GM10847 (cell line): ENCODE data around the gene ARHGEF7.

Source experiments
- POLR2A ChIP-seq: IDR thresholded peaks from 2 replicates; pipeline ENCODE4 v1.6.1; 2011; ENCODE audit not compliant: insufficient read length; ENCODE audit errors: extremely low read depth

The ARHGEF7 gene

DNA sequence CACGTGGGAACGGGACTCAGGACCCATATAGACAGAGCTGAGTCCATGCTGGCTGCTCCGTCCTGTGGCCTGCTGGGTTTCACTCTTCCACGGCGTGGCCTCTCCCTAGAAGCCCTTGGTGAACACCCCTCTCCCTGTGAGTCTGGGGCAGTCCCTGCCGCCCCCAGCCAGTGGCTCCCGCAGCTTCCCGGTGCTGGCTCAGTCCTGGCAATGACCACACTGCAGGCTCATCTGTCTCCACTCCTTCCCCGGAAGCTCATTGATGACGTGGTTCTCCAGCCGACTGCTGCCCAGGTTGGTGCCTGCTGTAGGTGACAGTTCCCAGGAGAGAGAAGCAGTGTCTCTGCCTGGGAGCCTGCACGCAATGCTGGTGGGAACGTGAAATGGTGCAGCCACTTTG lies 203.3 kb downstream of the ARHGEF7 start:
- TF ChIP-seq POLR2A = no peak

DNA sequence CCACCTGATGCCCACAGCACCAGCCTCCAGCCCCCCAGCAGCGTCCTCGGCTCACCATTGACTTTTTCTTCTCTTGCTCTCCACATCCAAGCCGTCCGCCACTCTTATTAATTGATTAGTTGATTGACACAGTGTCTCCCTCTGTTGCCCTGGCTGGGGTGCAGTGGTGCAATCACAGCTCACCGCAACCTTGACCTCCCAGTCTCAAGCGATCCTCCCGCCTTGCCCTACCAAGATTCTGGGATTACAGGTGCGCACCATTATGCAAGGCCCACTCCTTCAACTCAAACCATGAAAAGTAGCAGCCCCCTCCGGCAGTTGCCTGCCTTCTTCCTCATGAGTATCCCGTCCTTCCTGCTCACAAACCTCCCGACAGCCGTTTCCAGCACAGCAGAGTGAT lies 204.4 kb downstream of the ARHGEF7 start:
- TF ChIP-seq POLR2A = no peak

DNA sequence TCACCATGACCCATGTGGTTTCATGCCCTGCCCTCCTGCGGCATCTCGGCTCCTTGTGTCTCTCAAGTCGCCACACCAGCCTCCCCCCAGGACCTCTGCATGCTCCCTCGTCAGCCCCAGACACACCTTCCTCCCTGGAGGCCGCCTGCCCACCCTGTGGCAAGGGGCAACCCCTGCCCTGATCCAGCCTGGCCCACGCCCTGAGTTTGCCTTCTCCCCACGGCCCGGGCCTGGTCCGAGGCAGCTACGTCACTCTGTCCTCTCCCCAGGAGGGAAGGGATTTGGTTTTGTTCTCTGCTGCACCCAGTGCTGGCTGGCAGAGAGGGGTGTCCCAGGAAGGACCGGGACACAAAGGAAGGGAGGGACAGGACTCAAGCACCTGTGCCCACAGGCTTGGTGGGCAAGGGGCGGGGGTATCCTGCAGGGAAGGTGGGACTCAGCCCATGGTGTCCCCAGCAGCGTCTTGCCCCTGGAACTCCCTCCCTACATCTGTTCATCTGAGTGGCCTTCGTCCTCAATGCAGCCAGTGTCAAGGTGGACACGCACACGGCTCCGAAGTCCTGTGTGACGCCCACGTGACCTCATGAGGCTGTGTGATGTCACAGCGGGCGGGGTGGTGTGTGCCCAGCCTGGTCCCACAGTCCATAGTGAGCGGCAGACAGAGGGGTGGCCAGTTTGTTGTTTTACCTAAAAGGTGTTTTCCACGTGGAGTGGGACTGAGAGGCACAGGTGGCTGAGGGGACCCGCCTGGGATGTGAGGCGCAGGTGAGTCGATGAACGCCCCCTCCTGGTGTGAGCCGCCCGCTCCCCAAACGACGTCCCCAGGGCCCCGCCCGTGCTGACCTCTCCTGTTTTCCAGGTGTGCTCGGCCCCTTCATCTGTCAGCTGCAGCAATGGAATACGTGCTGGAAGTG lies 205.1 kb downstream of the ARHGEF7 start, which contains the start of gene TEX29:
Gene TEX29, plus strand, starts transcription at position 645 of the 914 bp plus-strand sequence. Its CDS starts 249 bp downstream, at position 894.
- TF ChIP-seq POLR2A = no peak

DNA sequence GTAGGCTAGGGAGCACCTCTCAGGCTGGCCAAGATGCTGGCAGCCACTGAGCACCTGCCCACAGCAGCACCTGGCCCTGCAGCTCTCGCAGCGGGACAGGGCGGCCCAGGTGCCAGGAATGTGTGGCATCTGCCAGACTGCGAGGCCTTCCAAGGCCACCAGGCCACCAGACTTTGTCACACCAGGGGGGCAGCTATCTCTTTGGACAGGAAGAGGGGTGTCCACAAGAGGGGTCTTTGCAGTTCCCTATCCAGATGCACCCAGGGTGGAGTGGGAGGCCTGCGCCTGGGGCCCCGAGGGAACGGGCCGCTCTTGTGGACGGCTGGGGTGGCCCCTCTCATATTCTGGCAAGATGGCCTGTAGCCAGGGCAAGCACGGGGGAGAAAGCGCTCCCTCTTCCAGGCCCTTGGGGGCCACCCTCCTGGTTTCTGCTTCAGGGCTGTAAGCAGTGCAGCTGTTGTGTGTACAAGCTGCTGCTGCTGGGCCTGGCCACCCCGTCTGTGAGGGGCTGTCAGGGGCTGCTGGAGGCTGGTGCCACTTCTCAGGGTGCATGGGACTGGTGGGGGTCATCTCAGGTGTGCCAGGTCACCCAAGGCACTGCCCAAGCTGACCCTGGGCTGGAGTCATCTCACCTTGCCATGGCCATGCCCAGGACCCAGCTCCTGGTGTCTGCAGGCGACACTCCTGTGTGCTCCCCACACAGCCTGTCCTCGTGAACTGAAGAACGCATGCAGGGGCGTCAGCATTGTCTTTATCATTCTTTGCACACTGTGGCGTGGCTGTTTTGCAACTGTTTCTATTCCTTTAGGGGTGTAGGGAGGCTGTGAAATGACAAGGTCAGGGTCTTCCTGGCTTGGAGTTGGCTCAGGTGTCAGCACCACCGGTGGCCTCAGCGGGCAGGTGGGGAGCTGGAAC lies 207.1 kb downstream of the ARHGEF7 start:
- TF ChIP-seq POLR2A = no peak

DNA sequence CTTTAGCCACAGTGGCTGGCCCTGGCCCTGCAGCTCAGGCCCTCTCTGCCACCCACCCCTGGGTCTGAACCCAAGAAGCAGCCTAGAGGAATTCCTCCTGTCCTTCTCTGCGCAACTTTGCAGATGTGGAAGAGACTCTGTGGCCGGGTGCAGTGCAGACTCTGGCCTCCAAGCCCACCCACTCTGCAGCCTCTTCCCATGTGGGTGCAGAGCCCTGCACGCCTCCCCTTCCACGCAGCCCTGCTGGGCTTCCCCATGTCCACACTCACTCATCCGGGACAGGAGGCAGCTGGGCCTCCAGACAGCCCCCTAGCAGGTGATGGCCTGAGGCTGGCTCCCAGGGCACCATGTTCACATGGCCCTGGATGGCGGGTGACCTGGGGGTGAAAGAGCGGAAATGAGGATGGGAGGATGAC lies 207.8 kb downstream of the ARHGEF7 start:
- TF ChIP-seq POLR2A = no peak

DNA sequence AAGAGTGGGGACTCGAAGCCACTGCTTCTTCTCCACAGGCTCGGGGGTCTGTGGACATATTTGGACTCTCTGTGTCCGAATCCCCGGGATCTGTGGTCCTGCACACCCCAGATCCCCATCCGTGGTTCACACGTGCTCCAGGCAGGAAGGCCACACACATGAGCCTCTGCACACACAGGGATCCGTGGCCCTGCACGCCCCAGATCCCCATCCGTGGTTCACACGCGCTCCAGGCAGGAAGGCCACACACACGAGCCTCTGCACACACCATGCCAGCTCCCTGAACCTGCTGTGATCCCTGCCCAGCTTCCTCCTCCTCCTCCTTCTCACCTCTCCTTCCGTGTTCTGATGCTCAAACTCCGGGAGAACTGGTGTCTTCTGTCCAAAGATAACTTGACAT lies 208.4 kb downstream of the ARHGEF7 start:
- TF ChIP-seq POLR2A = no peak

DNA sequence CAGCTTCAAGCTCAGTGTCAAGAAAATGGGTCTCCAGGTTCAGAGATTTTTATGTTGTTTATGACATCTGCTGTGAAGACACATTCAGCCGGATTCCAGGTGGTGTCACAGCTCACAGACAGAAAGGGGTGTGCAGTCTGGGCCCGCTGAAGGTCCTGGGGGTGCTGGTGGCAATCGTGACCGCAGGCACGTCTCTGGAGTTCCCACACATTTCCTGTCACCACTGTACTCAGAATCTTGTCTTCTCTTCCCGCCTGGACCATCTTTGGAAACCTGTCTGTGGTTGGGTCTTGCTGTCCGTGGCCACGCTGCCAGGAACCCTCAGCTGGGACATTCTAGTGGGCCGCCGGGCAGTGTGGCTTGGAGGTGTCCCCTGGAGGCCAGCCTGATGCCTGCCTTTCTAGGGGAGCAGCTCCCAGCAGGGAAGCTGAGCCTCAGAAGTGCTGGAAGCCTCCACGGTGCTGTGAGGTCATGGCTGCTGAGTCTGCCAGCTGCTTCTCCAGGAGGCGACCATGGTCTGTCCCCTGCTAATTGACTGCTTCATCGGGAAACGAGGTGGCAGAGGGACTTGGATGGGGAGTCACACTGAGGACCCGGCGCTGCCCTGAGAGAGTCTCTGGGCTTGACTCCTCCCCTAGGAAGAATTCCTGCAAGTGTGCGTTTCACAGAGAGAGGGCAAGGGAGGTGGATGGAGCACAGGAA lies 209.0 kb downstream of the ARHGEF7 start:
- TF ChIP-seq POLR2A = no peak

DNA sequence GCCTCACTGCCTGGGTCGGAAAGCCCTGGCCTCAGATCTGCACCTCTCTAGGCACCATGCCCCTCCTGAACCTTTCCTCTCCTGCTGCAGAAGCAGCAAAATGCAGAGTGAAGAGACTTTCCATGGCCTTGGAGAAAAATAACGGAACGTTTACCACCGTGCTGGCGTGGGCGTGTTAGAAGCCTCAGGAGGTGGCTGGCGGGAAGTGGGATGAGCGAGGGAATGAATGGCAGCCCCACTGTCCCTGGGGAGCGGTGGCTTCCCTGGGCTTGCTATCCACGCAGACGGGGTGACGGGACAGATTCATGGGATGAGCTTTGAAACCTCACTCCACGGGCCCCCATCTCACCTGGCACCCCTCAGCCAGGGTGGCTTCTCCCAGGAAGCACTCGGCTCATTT lies 209.6 kb downstream of the ARHGEF7 start:
- TF ChIP-seq POLR2A = no peak

DNA sequence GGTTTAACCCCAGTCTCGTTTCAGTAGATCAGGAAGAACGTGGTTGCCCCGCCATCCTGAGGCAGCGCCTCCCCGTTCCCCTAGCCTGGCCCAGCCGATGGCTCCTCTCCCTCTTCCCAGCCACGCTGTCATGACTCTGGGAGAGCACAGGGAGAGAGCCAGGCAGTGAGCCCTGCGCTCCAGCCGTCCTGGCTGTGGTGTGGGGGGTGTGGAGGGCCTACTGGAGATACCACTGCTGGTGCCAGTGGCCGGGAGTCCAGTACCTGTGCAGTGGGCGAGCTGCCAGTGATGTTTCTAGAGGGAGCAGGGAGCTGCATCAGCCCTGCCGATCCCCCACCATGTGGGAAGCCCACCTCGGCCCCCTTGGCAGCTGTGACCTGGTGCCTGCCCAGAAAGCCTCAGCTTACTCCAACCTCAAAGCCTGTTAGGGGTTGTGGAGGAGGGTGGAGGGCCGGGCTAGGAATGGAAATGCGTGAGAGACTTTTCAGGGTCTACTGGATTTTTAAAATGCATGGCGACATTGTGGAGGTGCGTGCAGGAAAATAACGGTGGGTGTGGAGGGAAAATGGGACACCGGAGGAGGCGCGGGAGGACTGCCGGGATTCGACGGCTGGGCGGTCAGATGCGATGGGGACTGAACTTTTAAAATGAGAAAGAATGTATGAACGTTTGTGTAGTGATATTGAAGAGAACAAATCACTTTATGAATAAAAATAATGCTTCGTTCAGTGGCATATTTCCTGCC lies 210.2 kb downstream of the ARHGEF7 start:
- no peak for TF ChIP-seq POLR2A

DNA sequence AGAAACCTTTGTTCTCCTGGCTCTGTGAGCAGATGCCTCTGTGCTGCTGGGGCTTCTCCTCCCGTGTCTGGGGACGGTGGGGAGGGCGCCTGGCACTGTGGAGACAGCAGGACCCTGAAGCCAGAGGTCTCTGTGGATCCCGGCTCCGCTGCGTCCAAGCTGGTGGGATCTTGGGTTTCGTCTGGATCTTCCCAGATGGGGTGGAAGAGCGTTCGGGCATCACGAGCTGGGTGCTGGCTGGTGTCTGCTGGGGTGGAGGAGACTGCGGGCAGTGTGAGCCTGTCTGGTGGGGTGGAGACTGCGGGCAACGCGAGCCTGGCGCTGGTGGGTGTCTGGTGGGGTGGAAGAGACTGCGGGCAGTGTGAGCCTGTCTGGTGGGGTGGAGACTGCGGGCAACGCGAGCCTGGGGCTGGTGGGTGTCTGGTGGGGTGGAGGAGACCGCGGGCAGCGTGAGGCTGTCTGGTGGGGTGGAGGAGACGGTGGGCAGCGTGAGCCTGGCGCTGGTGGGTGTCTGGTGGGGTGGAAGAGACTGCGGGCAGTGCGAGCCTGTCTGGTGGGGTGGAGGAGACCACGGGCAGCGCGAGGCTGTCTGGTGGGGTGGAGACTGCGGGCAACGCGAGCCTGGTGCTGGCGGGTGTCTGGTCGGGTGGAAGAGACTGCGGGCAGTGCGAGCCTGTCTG lies 211.0 kb downstream of the ARHGEF7 start:
- TF ChIP-seq POLR2A = no peak

DNA sequence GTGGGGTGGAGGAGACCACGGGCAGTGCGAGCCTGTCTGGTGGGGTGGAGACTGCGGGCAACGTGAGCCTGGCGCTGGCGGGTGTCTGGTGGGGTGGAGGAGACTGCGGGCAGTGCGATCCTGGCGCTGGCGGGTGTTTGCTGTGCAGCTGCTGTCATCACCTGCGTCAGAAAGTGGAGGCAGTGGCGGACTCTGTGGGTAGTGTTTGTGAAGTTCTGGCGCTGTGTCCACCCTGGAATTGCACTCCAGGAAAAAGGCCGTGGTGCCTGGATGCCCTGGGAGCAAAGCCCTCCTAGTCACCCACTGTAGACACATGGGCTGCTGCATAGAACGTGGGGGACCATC lies 211.5 kb downstream of the ARHGEF7 start:
- TF ChIP-seq POLR2A = no peak

DNA sequence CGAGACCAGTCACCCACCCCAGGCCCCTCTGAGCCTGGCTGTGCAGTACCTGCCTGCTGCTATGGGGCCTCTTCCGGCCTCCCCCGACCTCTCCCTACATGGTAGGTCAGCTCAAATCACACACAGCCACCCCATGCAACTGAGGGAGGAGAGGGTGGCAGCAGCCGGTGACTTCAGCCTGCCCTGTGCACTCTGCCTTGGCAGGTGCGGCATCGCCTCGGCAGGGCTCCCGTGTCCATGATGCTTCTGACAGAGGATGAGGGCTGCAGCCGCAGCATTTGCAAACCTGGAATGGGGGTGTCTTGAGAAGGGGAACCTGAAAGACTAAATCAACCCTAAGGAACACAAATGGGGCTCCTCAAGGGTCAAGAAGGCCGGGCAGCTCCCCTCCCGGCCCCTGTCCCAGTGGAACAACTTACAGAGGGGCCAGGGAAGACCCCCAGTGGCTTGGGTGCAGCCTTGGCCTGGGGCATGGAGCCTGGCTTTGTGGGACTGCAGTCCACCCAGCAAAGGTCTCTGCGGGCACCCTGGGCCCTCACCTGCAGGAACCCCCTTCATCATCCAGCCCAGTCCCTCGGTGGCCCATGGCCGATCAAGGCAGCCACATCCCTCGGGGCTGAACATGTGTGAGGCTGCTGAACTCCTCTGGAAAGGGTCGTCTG lies 212.0 kb downstream of the ARHGEF7 start:
- TF ChIP-seq POLR2A = no peak

DNA sequence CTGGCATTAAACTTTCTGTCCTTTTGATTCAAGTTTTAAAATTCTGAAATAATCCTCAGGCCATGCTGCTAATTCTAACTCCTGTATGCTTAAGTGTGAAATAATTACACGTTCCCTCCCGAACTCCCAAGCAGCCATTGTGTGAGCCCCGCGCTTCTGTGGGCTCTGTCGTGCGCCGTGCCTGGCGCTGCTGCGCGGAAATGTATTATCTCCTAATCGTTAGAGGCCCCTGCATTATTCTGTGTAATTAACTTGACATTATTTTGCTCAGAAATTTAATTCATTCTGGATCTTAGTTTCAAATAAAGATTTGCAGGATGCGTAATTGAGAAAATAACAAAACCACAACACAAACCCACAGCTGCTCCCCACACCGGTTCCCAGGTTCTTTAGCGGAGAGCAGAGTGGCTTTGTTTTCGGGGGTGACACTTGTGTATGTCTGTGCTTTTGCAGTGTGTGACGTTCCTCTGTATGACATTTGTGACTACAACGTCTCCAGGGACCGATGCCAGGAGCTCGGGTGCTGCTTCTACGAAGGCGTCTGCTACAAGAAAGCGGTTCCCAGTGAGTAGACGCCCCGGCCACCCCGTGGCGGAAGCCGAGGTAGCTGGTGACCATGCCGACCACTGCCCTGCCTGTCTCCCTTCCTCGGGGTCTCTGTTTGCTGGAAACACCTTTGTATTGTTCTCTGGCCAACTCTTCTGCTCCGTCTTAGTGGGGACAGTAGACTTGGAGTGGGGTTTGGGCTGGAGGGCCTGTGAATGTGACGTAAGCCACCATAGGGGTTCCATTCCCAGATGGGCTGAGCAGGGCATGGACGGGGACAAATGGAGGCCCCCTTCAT lies 212.8 kb downstream of the ARHGEF7 start:
- no peak for TF ChIP-seq POLR2A
